Measurements from ENCODE around the gene L3MBTL3. TPM values are rescaled to one million over a fixed set of nuclear protein-coding genes. Genes with fewer than 3 reads are reported as not detected.

Gene L3MBTL3
- total RNA-seq, 1 donor from 2014 or later: 8.3 TPM

- intact Hi-C loops (cut with micrococcal nuclease): loop anchor here (2.0 kb wide), 1 partner anchor 51 kb away; no protein-coding TSS in a partner anchor
- Mint-ChIP-seq H3K9me3 (no peaks in the 10 kb centered on the region), H3K4me3 (ENCODE audit: low read depth) (peak overlapping the region; percentile 67), H3K36me3 (ENCODE audit: low read depth) (peaks cover 42% of the 10 kb centered on the region), H3K27me3 (ENCODE audit: low read depth) (no peaks in the 10 kb centered on the region), H3K27ac (peak overlapping the region; percentile 87), H3K4me1 (ENCODE audit: low read depth) (peaks cover 39% of the 10 kb centered on the region)
- DNase-seq (ENCODE audit: low spot score): peak; percentile 39
Observed at GRCh38 chr6:130183271-130184222, 165.2 kb downstream of the L3MBTL3 start.

GRCh38 chr6:130185658-130186057, 167.3 kb downstream of the L3MBTL3 start:
- Mint-ChIP-seq H3K36me3 (ENCODE audit: low read depth) (peaks cover 51% of the 10 kb centered on the region), H3K4me1 (ENCODE audit: low read depth) (peaks cover 40% of the 10 kb centered on the region)
- intact Hi-C loops (cut with micrococcal nuclease): loop anchor here (5.0 kb wide), 1 partner anchor 37 kb away; the partner anchor contains the start of gene SAMD3

GRCh38 chr6:130187335-130188206, 169.2 kb downstream of the L3MBTL3 start:
- DNase-seq (ENCODE audit: low spot score): no peak
- H3K9me3 Mint-ChIP-seq: no peaks in the 10 kb centered on the region
- no peaks in the 10 kb centered on the region for H3K27me3 Mint-ChIP-seq (ENCODE audit: low read depth)
- peaks cover 43% of the 10 kb centered on the region for H3K4me1 Mint-ChIP-seq (ENCODE audit: low read depth)
- intact Hi-C loops (cut with micrococcal nuclease): loop anchor here (5.0 kb wide), 1 partner anchor 35 kb away; the partner anchor contains the start of gene SAMD3
- H3K27ac Mint-ChIP-seq: peak overlapping the region; percentile 46
- peaks cover 54% of the 10 kb centered on the region for H3K36me3 Mint-ChIP-seq (ENCODE audit: low read depth)
- no peak overlapping the region for H3K4me3 Mint-ChIP-seq (ENCODE audit: low read depth)

More at GRCh38 chr6:130185658-130186057, 167.3 kb downstream of the L3MBTL3 start:
- DNase-seq (ENCODE audit: low spot score): no peak
- Mint-ChIP-seq H3K27me3 (ENCODE audit: low read depth) (no peaks in the 10 kb centered on the region), H3K4me3 (ENCODE audit: low read depth) (no peak overlapping the region), H3K9me3 (no peaks in the 10 kb centered on the region), H3K27ac (no peak overlapping the region)

- peaks cover 58% of the 10 kb centered on the region for H3K36me3 Mint-ChIP-seq (ENCODE audit: low read depth)
Observed at GRCh38 chr6:130188207-130188899, 170.0 kb downstream of the L3MBTL3 start.

GRCh38 chr6:130189531-130190397, 171.4 kb downstream of the L3MBTL3 start:
- intact Hi-C loops (cut with micrococcal nuclease): loop anchor here (5.0 kb wide), 1 partner anchor 33 kb away; the partner anchor contains the start of gene SAMD3

More at GRCh38 chr6:130188207-130188899, 170.0 kb downstream of the L3MBTL3 start:
- Mint-ChIP-seq H3K4me1 (ENCODE audit: low read depth) (peaks cover 41% of the 10 kb centered on the region), H3K27me3 (ENCODE audit: low read depth) (no peaks in the 10 kb centered on the region), H3K9me3 (no peaks in the 10 kb centered on the region), H3K27ac (peak overlapping the region; percentile 46), H3K4me3 (ENCODE audit: low read depth) (no peak overlapping the region)
- intact Hi-C loops (cut with micrococcal nuclease): loop anchor here (5.0 kb wide), 1 partner anchor 34 kb away; the partner anchor contains the start of gene SAMD3
- DNase-seq (ENCODE audit: low spot score): no peak

More at GRCh38 chr6:130189531-130190397, 171.4 kb downstream of the L3MBTL3 start:
- H3K36me3 Mint-ChIP-seq (ENCODE audit: low read depth): peaks cover 67% of the 10 kb centered on the region
- H3K9me3 Mint-ChIP-seq: no peaks in the 10 kb centered on the region
- peaks cover 38% of the 10 kb centered on the region for H3K4me1 Mint-ChIP-seq (ENCODE audit: low read depth)
- H3K4me3 Mint-ChIP-seq (ENCODE audit: low read depth): no peak overlapping the region
- DNase-seq (ENCODE audit: low spot score): no peak
- H3K27me3 Mint-ChIP-seq (ENCODE audit: low read depth): no peaks in the 10 kb centered on the region
- H3K27ac Mint-ChIP-seq: no peak overlapping the region

Other genes with a start within 250 kb of the L3MBTL3 start
- gene TMEM244, start 157.3 kb upstream of the L3MBTL3 start, total RNA-seq: not detected in 2 replicates
- gene SAMD3, start 204.4 kb downstream of the L3MBTL3 start, total RNA-seq: 3.2 and 3.4 TPM in 2 replicates

All from activated T-helper 2 cell treated with anti-CD3 and anti-CD28 coated beads, Interferon-gamma antibody, Interleukin-2, Interleukin-4, amounts not matched to agents 10 μg/mL and 5 μg/mL and 100 μg/mL, durations not matched to agents 14 hours and 24 hours and 36 hours (primary cell).